H9 (cell line): ENCODE measurements around the gene ANXA7. TPM values are rescaled to one million over a fixed set of nuclear protein-coding genes. Genes with fewer than 3 reads are reported as not detected.

Experiments
- DNase-seq: peaks from one replicate; pipeline ENCODE4 v3.0.0-alpha.2; 2017
- H2AFZ ChIP-seq: one replicate; pipeline ENCODE4 v1.6.1; 2013; ENCODE audit warnings: mild to moderate bottlenecking, low read length, control low read depth, moderate library complexity
- H2AK5ac ChIP-seq: 2 replicates; pipeline ENCODE4 v1.6.1; 2013; ENCODE audit warnings: low read length, control low read depth, mixed read lengths; ENCODE audit not compliant: insufficient read length
- H2BK120ac ChIP-seq: one replicate; pipeline ENCODE4 v1.6.1; 2013; ENCODE audit warnings: low read depth, mild to moderate bottlenecking, low read length, control low read depth, inconsistent platforms; ENCODE audit not compliant: poor library complexity, severe bottlenecking
- H2BK12ac ChIP-seq: 2 replicates; pipeline ENCODE4 v1.6.1; 2013; ENCODE audit warnings: low read length, control low read depth, mixed read lengths, low read depth; ENCODE audit not compliant: insufficient read length
- H2BK15ac ChIP-seq: 2 replicates; pipeline ENCODE4 v1.6.1; 2013; ENCODE audit warnings: low read depth, low read length, control low read depth
- H2BK20ac ChIP-seq: one replicate; pipeline ENCODE4 v1.6.1; 2013; ENCODE audit warnings: low read depth, mild to moderate bottlenecking, low read length, control low read depth, inconsistent platforms; ENCODE audit not compliant: poor library complexity, severe bottlenecking
- H2BK5ac ChIP-seq: 2 replicates; pipeline ENCODE4 v1.6.1; 2013; ENCODE audit warnings: low read length, control low read depth, mixed read lengths; ENCODE audit not compliant: insufficient read length
- H3K14ac ChIP-seq: 2 replicates; pipeline ENCODE4 v1.6.1; 2013; ENCODE audit warnings: low read length, control low read depth; ENCODE audit not compliant: insufficient read depth
- H3K18ac ChIP-seq: 2 replicates; pipeline ENCODE4 v1.6.1; 2013; ENCODE audit warnings: low read depth, mild to moderate bottlenecking, mixed read lengths, low read length, control low read depth; ENCODE audit not compliant: insufficient read length
- H3K23ac ChIP-seq: 2 replicates; pipeline ENCODE4 v1.6.1; 2013; ENCODE audit warnings: low read length, control low read depth, mixed read lengths, low read depth; ENCODE audit not compliant: insufficient read length
- H3K23me2 ChIP-seq: 2 replicates; pipeline ENCODE4 v1.6.1; 2013; ENCODE audit warnings: low read depth, mild to moderate bottlenecking, mixed read lengths, low read length, control low read depth; ENCODE audit not compliant: insufficient read length, poor library complexity, severe bottlenecking
- H3K27ac ChIP-seq: 2 replicates; pipeline ENCODE4 v1.5.1; 2013; ENCODE audit warnings: low read length, control low read depth, mixed read lengths, low read depth; ENCODE audit not compliant: insufficient read length
- H3K27me3 ChIP-seq: 2 replicates; pipeline ENCODE4 v1.6.1; 2013; ENCODE audit warnings: low read length, control low read depth, inconsistent platforms; ENCODE audit not compliant: insufficient read depth
- H3K4ac ChIP-seq: 2 replicates; pipeline ENCODE4 v1.6.1; 2013; ENCODE audit warnings: low read depth, mild to moderate bottlenecking, control low read depth, inconsistent platforms, low read length, moderate library complexity
- H3K4me1 ChIP-seq: 2 replicates; pipeline ENCODE4 v1.6.1; 2013; ENCODE audit warnings: low read length, control low read depth, inconsistent platforms; ENCODE audit not compliant: insufficient read depth
- H3K4me2 ChIP-seq: 2 replicates; pipeline ENCODE4 v1.6.1; 2013; ENCODE audit warnings: low read length, control low read depth, mixed read lengths; ENCODE audit not compliant: insufficient read length, insufficient read depth
- H3K56ac ChIP-seq: 2 replicates; pipeline ENCODE4 v1.6.1; 2013; ENCODE audit warnings: low read depth, mild to moderate bottlenecking, mixed read lengths, low read length, control low read depth; ENCODE audit not compliant: insufficient read length
- H3K79me1 ChIP-seq: 2 replicates; pipeline ENCODE4 v1.6.1; 2013; ENCODE audit warnings: low read depth, mild to moderate bottlenecking, moderate library complexity, low read length, control low read depth, inconsistent platforms; ENCODE audit not compliant: insufficient read depth, poor library complexity, severe bottlenecking
- H3K79me2 ChIP-seq: 2 replicates; pipeline ENCODE4 v1.6.1; 2013; ENCODE audit warnings: low read length, control low read depth, inconsistent platforms; ENCODE audit not compliant: insufficient read depth
- H3K9ac ChIP-seq: 2 replicates; pipeline ENCODE4 v1.6.1; 2013; ENCODE audit warnings: low read length, control low read depth, mixed read lengths; ENCODE audit not compliant: insufficient read length; ENCODE audit errors: extremely low read depth
- H3K9me3 ChIP-seq: one replicate; pipeline ENCODE4 v1.6.1; 2013; ENCODE audit warnings: low read depth, low read length, inconsistent platforms; ENCODE audit not compliant: control insufficient read depth
- H3T11ph ChIP-seq: one replicate; pipeline ENCODE4 v1.6.1; 2013; ENCODE audit warnings: mild to moderate bottlenecking, low read length, control low read depth, inconsistent platforms
- H4K20me1 ChIP-seq: one replicate; pipeline ENCODE4 v1.6.1; 2013; ENCODE audit not compliant: control insufficient read depth, insufficient read length, insufficient read depth
- H4K5ac ChIP-seq: 2 replicates; pipeline ENCODE4 v1.6.1; 2013; ENCODE audit warnings: low read depth, mild to moderate bottlenecking, mixed read lengths, low read length, control low read depth; ENCODE audit not compliant: insufficient read length
- H4K8ac ChIP-seq: replicated peaks from 2 replicates; pipeline ENCODE4 v1.6.1; 2013; ENCODE audit warnings: low read length, control low read depth, mixed read lengths, low read depth; ENCODE audit not compliant: insufficient read length
- H4K91ac ChIP-seq: 2 replicates; pipeline ENCODE4 v1.6.1; 2013; ENCODE audit warnings: low read depth, mild to moderate bottlenecking, moderate library complexity, mixed read lengths, low read length, control low read depth; ENCODE audit not compliant: insufficient read length
- H3K27ac Mint-ChIP-seq, 3 experiments: 2 replicates in 2 of 3; 3 replicates in 1 of 3; pipeline ENCODE4 v1.8.0; 2020 to 2021; ENCODE audit warnings: mixed read lengths in 3 of 3, mild to moderate bottlenecking in 1 of 3, moderate library complexity in 1 of 3
- H3K27me3 Mint-ChIP-seq: 2 replicates; pipeline ENCODE4 v1.8.0; 2021; ENCODE audit warnings: low read depth, mild to moderate bottlenecking, moderate library complexity, mixed read lengths
- H3K36me3 Mint-ChIP-seq, 3 experiments: 2 replicates in 2 of 3; 3 replicates in 1 of 3; pipeline ENCODE4 v1.8.0; 2020 to 2021; ENCODE audit warnings: low read depth in 3 of 3, mixed read lengths in 3 of 3; ENCODE audit not compliant: insufficient read depth in 1 of 3
- H3K4me1 Mint-ChIP-seq, 2 experiments: 2 replicates each; pipeline ENCODE4 v1.8.0; 2020; ENCODE audit warnings: mixed read lengths in 2 of 2
- H3K4me3 Mint-ChIP-seq, 2 experiments: 2 replicates in 1 of 2; 3 replicates in 1 of 2; pipeline ENCODE4 v1.8.0; 2020 to 2021; ENCODE audit warnings: mild to moderate bottlenecking in 2 of 2, mixed read lengths in 2 of 2, moderate library complexity in 1 of 2
- H3K9me3 Mint-ChIP-seq, 2 experiments: 2 replicates in 1 of 2; 3 replicates in 1 of 2; pipeline ENCODE4 v1.8.0; 2020; ENCODE audit warnings: mild to moderate bottlenecking in 2 of 2, mixed read lengths in 2 of 2, moderate library complexity in 1 of 2
- WGBS: extraction: QIAGEN DNeasy Blood & Tissue Kit; methylation state at CpG from one replicate; pipeline ENCODE4 v1.1.7; 2013; ENCODE audit warnings: missing lambda C conversion rate, low lambda C conversion rate, mixed read lengths; ENCODE audit not compliant: insufficient read length; ENCODE audit errors: extremely low coverage; 5-methylcytosine and 5-hydroxymethylcytosine counted together
- total RNA-seq: library from RNA; stranded (reverse); gene quantifications from 2 replicates; pipeline ENCODE4 v1.2.1, GENCODE V29; 2021
- TF ChIP-seq, protein P1 (sequence below): fragments of 200-600 bp; sonication (generic); conservative IDR thresholded peaks from 3 replicates; pipeline ENCODE4 v1.8.0; 2021; ENCODE audit warnings: antibody characterized with exemption, mild to moderate bottlenecking

Gene ANXA7
- total RNA-seq, 1 experiment from 2014 or later: 84.6 TPM

DNA sequence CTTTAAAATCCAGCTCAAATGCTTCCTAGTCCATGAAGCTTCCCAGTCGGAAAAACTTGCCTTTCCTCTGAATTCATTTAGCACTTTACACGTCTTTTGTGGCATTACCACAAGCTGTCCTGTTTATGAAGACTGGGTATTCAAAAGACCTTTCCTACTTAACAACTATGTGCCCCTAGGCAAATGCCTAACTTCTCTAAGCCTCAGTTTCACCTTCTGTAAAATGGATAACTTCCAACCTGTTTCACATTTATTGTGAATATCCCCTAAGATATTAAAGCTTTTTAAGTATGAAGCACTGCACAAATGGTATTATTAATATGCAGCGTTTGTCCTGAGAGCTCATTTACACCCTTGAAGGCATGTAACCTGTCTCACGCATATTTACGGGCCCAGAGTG is 56.0 kb downstream of the ANXA7 start:
- Histone ChIP-seq H3K4me1 (no peaks in the 10 kb centered on the region), H3K27ac (no peak overlapping the region), H2BK5ac (no peak overlapping the region), H3K14ac (0 out of 2 replicates have a peak overlapping the region, but pooled peaks have one; percentile 80), H2BK15ac (no peak overlapping the region), H4K5ac (no peak overlapping the region), H3K9ac (peak overlapping the region; percentile 76), H3K4ac (no peak overlapping the region), H2BK12ac (no peak overlapping the region), H4K20me1 (no peaks in the 10 kb centered on the region), H3K27me3 (no peaks in the 10 kb centered on the region), H4K91ac (no peak overlapping the region), H3K79me1 (no peaks in the 10 kb centered on the region), H2AK5ac (no peak overlapping the region), H3K79me2 (no peaks in the 10 kb centered on the region), H3T11ph (no peak overlapping the region), H4K8ac (no peak overlapping the region), H2BK120ac (no peak overlapping the region), H3K23me2 (peaks cover 5% of the 10 kb centered on the region), H3K23ac (no peak overlapping the region), H3K9me3 (no peaks in the 10 kb centered on the region), H2BK20ac (no peak overlapping the region), H3K4me2 (peak overlapping the region; percentile 89), H3K56ac (no peak overlapping the region), H3K18ac (no peak overlapping the region), H2AFZ (no peak overlapping the region)
- TF ChIP-seq, protein P1, sequence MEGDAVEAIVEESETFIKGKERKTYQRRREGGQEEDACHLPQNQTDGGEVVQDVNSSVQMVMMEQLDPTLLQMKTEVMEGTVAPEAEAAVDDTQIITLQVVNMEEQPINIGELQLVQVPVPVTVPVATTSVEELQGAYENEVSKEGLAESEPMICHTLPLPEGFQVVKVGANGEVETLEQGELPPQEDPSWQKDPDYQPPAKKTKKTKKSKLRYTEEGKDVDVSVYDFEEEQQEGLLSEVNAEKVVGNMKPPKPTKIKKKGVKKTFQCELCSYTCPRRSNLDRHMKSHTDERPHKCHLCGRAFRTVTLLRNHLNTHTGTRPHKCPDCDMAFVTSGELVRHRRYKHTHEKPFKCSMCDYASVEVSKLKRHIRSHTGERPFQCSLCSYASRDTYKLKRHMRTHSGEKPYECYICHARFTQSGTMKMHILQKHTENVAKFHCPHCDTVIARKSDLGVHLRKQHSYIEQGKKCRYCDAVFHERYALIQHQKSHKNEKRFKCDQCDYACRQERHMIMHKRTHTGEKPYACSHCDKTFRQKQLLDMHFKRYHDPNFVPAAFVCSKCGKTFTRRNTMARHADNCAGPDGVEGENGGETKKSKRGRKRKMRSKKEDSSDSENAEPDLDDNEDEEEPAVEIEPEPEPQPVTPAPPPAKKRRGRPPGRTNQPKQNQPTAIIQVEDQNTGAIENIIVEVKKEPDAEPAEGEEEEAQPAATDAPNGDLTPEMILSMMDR: no peak
- Mint-ChIP-seq H3K4me1 (peaks cover 10 to 15% of the 10 kb centered on the region in 2 experiments), H3K27me3 (peaks cover 15% of the 10 kb centered on the region), H3K4me3 (peak overlapping the region; percentile 96 to 98), H3K36me3 (no peaks in the 10 kb centered on the region), H3K27ac (peak overlapping the region in 1 of 3 experiments; percentile 99; a peak in 1 of 7 replicates), H3K9me3 (peaks cover 0 to 2% of the 10 kb centered on the region in 2 experiments; a peak in 1 of 5 replicates)
- no CpG with 5 or more reads among the region's 5 CpGs for WGBS
- DNase-seq: no peak
